ENCODE measurements around the gene ANAPC5. TPM values are rescaled to one million over a fixed set of nuclear protein-coding genes. Genes with fewer than 3 reads are reported as not detected.

ANAPC5 gene, protein sequence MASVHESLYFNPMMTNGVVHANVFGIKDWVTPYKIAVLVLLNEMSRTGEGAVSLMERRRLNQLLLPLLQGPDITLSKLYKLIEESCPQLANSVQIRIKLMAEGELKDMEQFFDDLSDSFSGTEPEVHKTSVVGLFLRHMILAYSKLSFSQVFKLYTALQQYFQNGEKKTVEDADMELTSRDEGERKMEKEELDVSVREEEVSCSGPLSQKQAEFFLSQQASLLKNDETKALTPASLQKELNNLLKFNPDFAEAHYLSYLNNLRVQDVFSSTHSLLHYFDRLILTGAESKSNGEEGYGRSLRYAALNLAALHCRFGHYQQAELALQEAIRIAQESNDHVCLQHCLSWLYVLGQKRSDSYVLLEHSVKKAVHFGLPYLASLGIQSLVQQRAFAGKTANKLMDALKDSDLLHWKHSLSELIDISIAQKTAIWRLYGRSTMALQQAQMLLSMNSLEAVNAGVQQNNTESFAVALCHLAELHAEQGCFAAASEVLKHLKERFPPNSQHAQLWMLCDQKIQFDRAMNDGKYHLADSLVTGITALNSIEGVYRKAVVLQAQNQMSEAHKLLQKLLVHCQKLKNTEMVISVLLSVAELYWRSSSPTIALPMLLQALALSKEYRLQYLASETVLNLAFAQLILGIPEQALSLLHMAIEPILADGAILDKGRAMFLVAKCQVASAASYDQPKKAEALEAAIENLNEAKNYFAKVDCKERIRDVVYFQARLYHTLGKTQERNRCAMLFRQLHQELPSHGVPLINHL
- 144 and 162 TPM in 2 replicates for total RNA-seq (2014; rRNA removed; shearing (Covaris generic))
- polyA plus RNA-seq (2016; fragmentation: Nextera tagmentation; extraction: Ambion mirVana): 128 TPM in 2 replicates

DNA sequence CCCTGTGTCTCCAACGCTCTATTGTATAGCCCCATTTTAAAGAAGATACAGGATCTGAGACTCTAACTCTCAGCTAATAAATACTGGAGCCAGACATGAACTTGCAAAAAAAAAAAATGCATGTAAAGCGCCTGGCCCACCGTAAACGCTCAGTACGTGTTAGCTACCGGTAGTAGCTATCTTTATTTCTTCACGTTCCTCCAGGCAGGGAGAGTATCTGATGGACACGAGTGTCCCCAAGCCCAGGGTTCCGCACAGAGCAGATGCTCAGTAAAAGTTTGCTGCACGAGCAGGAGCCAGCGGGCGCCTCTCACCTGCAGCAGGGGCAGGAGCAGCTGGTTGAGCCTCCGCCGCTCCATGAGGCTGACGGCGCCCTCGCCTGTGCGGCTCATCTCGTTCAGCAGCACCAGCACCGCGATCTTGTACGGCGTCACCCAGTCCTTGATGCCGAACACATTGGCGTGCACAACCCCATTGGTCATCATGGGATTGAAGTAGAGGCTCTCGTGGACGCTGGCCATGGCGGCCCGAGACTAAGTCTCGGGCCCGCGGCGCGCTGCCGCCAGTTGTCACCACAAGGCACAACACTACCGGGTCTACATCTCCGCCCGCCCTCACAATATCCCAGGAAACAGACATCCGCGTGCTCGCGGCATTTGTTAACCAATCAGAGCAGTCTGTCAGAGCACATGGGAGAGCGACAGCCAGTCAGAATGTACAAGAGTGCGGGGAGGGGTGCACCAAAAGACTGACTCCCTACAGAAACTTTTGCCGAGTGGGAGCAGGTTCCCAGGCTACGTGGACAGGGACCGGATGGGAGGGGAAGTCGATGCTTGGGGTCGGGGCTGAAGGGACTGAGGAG, at the start of gene ANAPC5:
Gene ANAPC5, minus strand, starts transcription at position 592 of the 862 bp plus-strand sequence. Its CDS starts 71 bp downstream, at position 521.
- Histone ChIP-seq H3K4me3 (peak within 1 kb of the TSS; percentile 96), H3F3A (ENCODE audit: insufficient read depth) (peaks cover 13% of the 10 kb centered on the region), H3K9me3 (ENCODE audit: low read depth) (no peaks in the 10 kb centered on the region), H3K27me3 (replicated peaks; ENCODE audit: insufficient read depth) (no peaks in the 10 kb centered on the region), H3K4me1 (ENCODE audit: insufficient read depth) (peaks cover 18% of the 10 kb centered on the region; the same call in 1 of the 2 replicates), H3K36me3 (ENCODE audit: low read depth) (no peaks in the 10 kb centered on the region), H3K9me2 (ENCODE audit: insufficient read depth) (no peaks in the 10 kb centered on the region), H4K20me1 (ENCODE audit: insufficient read depth) (no peaks in the 10 kb centered on the region), H3K4me2 (ENCODE audit: unreplicated experiment) (peak within 1 kb of the TSS; percentile 93), H3K9ac (peak within 1 kb of the TSS; percentile 97), H3K27ac (peak within 1 kb of the TSS; percentile 90), H2AFZ (peak within 1 kb of the TSS; percentile 92), H3K79me2 (ENCODE audit: insufficient read depth) (peaks cover 48% of the 10 kb centered on the region)
- peak; percentile 99 for DNase-seq
- 1 to 2% methylated on average over 48 to 49 of the region's 49 CpGs for WGBS, 2 experiments (ENCODE audit: low coverage in 1 of 2, low lambda C conversion rate in 2 of 2, missing lambda C conversion rate in 2 of 2)
- TF ChIP-seq EZH2 (IDR thresholded peaks at IDR 0.05; ENCODE audit: insufficient read depth, poor library complexity, severe bottlenecking) (no peak), EZH2phosphoT487 (IDR thresholded peaks at IDR 0.05; ENCODE audit: insufficient read depth, low read depth) (no peak)
- in situ Hi-C loops (cut with MboI): no loop called here

DNA sequence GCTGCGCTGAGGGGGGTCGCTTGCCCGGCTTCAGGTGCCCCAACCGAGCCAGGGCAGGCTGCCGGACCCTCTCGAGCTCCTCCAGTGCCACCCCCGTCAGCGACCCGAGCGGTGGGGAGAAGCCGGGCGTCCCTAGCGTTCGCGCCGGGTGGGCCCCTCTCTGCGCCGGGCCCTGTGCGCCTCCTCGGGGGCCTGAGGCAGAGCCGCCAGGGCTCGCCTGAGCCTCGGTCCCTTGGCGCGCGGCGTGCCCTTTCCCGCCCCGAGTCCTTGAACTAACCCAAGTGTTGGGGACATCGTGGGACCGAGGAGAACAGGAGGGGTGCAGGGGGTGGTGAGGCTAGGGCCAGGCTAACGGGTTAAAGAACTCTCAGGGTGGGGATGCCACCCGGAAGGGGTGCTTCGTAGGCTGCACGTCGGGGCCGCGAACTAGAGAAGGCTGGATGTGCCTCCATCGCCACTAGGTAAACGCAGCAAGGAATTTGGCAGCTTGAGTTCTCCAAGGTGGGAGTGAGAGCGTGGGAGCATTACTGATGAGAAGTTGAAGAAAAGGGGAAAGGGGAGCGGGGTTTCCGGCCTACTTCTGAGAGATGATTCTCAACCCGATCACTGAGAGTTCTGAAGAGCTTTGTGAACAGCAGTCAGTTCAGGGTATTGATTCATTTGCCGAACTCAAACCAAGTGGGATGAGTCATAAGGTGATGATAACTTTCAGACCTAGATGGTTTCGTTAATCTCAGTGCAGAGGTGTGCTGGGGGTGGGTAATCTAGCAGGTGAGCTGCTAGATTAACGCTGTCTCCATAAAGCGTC, 48.3 kb upstream of the ANAPC5 start:
- WGBS, 2 experiments (ENCODE audit: low coverage in 1 of 2, low lambda C conversion rate in 2 of 2, missing lambda C conversion rate in 2 of 2): 0 to 2% methylated on average over 42 to 45 of the region's 48 CpGs
- Histone ChIP-seq H4K20me1 (ENCODE audit: insufficient read depth) (no peaks in the 10 kb centered on the region), H3K36me3 (ENCODE audit: low read depth) (no peaks in the 10 kb centered on the region; the same call in 1 of the 2 replicates), H3K9ac (peak overlapping the region; percentile 85), H3K79me2 (ENCODE audit: insufficient read depth) (peaks cover 66% of the 10 kb centered on the region), H3K4me3 (peak overlapping the region; percentile 92), H3K9me2 (ENCODE audit: insufficient read depth) (no peaks in the 10 kb centered on the region), H3K27ac (peak overlapping the region; percentile 55), H3K27me3 (replicated peaks; ENCODE audit: insufficient read depth) (no peaks in the 10 kb centered on the region), H3K4me1 (ENCODE audit: insufficient read depth) (peaks cover 20% of the 10 kb centered on the region), H3F3A (ENCODE audit: insufficient read depth) (0 out of 2 replicates have a peak, but pooled peaks cover 5% of the 10 kb centered on the region), H2AFZ (peak overlapping the region; percentile 82), H3K4me2 (ENCODE audit: unreplicated experiment) (peak overlapping the region; percentile 97), H3K9me3 (ENCODE audit: low read depth) (no peaks in the 10 kb centered on the region)
- in situ Hi-C loops (cut with MboI): no loop called here
- peak; percentile 71 for DNase-seq
- TF ChIP-seq EZH2phosphoT487 (IDR thresholded peaks at IDR 0.05; ENCODE audit: insufficient read depth, low read depth) (no peak), EZH2 (IDR thresholded peaks at IDR 0.05; ENCODE audit: insufficient read depth, poor library complexity, severe bottlenecking) (no peak)

DNA sequence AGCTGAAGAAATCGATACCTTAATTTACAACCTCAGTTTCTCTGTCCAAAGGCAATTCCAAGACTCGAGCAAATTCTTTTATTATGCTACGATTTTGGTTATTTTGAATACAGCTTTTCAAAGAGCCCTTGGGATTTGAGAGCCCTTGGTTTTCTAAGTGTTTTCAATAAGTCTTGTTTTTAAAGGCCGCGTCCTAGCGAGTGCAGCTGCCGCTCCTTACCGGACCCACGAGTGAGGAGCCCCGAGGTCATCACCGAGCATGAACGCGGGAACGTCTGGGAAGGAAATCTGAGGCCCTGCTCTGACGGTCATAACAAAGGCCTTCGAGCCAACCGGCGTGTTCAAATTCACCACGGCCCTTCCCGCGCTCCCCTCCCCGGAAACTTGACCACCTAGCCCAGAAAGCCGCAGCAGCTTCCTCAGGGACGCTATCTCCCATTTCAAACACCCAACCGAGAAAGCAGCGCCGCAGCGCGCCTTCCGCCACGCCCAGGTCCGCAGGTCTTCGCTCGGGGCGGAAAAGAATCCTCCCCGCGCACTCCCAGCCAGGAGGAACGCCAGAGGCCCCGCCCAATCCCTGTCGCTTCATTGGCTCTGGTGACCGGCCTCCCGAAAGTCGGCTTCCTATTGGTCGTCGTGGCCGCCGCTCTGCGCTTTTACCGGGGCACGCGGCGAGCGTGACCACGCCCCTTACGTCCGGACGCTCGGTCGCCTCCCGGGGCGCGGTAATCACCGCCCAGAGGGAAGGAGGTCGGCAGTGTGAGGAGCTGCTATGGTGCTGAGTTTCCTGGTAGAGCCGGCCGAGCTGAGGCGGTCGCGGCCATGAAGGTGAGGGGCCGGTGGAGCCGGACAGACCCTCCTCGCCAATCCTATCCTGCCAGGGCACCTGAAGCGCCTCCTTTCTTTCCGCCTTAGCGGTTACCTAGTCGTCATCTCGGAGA, 47.5 kb upstream of the ANAPC5 start, which contains the start of gene RNF34:
Gene RNF34, plus strand, starts transcription at position 728 of the 941 bp plus-strand sequence. Its CDS starts 95 bp downstream, at position 823.
- H3F3A ChIP-seq (ENCODE audit: insufficient read depth): 0 out of 2 replicates have a peak, but pooled peaks cover 5% of the 10 kb centered on the region
- peak within 1 kb of the TSS; percentile 55 for H3K27ac ChIP-seq
- 1% methylated on average over 67 to 75 of the region's 77 CpGs for WGBS, 2 experiments (ENCODE audit: low coverage in 1 of 2, low lambda C conversion rate in 2 of 2, missing lambda C conversion rate in 2 of 2)
- peak within 1 kb of the TSS; percentile 97 for H3K4me2 ChIP-seq (ENCODE audit: unreplicated experiment)
- H3K36me3 ChIP-seq (ENCODE audit: low read depth): no peaks in the 10 kb centered on the region; the same call in 1 of the 2 replicates
- peak; percentile 99 for DNase-seq
- peak within 1 kb of the TSS; percentile 92 for H3K4me3 ChIP-seq
- no peaks in the 10 kb centered on the region for H3K9me3 ChIP-seq (ENCODE audit: low read depth)
- H3K9ac ChIP-seq: peak within 1 kb of the TSS; percentile 85
- H3K79me2 ChIP-seq (ENCODE audit: insufficient read depth): peaks cover 57% of the 10 kb centered on the region
- peak within 1 kb of the TSS; percentile 89 for H2AFZ ChIP-seq
- H3K4me1 ChIP-seq (ENCODE audit: insufficient read depth): peaks cover 20% of the 10 kb centered on the region
- TF ChIP-seq EZH2phosphoT487 (IDR thresholded peaks at IDR 0.05; ENCODE audit: insufficient read depth, low read depth): no peak
- TF ChIP-seq EZH2 (IDR thresholded peaks at IDR 0.05; ENCODE audit: insufficient read depth, poor library complexity, severe bottlenecking): no peak
- no peaks in the 10 kb centered on the region for H3K27me3 ChIP-seq (replicated peaks; ENCODE audit: insufficient read depth)
- in situ Hi-C loops (cut with MboI): no loop called here
- no peaks in the 10 kb centered on the region for H3K9me2 ChIP-seq (ENCODE audit: insufficient read depth)
- no peaks in the 10 kb centered on the region for H4K20me1 ChIP-seq (ENCODE audit: insufficient read depth)
